HK-2 (cell line): ENCODE measurements around the gene NACC2.
A peak's percentile ranks its signal among the peaks of the same experiment; 100 is the strongest.

ENCODE experiments used
- DNase-seq: peaks from one replicate; pipeline ENCODE4 v3.0.0-alpha.2; 2018; ENCODE audit not compliant: unreplicated experiment

The NACC2 gene

GRCh38 chr9:136129176-136129575, 34.1 kb upstream of the NACC2 start:
- DNase-seq: no peak

GRCh38 chr9:136128436-136128835, 33.3 kb upstream of the NACC2 start:
- DNase-seq: no peak

- no peak for DNase-seq
Measured at GRCh38 chr9:136127313-136127712, 32.2 kb upstream of the NACC2 start.

GRCh38 chr9:136124976-136125692, 30.0 kb upstream of the NACC2 start:
- no peak for DNase-seq

GRCh38 chr9:136122425-136123383, 27.6 kb upstream of the NACC2 start:
- DNase-seq: peak; percentile 72

- no peak for DNase-seq
Measured at GRCh38 chr9:136121801-136122200, 26.7 kb upstream of the NACC2 start.

GRCh38 chr9:136120438-136120844, 25.4 kb upstream of the NACC2 start:
- no peak for DNase-seq

- no peak for DNase-seq
Measured at GRCh38 chr9:136119883-136120393, 24.8 kb upstream of the NACC2 start.

- peak; percentile 79 for DNase-seq
Measured at GRCh38 chr9:136119061-136119882, 24.2 kb upstream of the NACC2 start.

GRCh38 chr9:136118320-136119060, 23.4 kb upstream of the NACC2 start, which contains the start of gene TMEM250:
TSS of gene TMEM250 (minus strand) at chr9:136118875. CDS start at chr9:136116900, 1,975 bp downstream.
- DNase-seq: peak; percentile 97

- no peak for DNase-seq
Measured at GRCh38 chr9:136117916-136118319, 22.8 kb upstream of the NACC2 start.

GRCh38 chr9:136117291-136117915, 22.3 kb upstream of the NACC2 start:
- no peak for DNase-seq

- DNase-seq: no peak
Measured at GRCh38 chr9:136116360-136117098, 21.4 kb upstream of the NACC2 start.

- DNase-seq: no peak
Measured at GRCh38 chr9:136115641-136116359, 20.7 kb upstream of the NACC2 start.

GRCh38 chr9:136115206-136115605, 20.1 kb upstream of the NACC2 start:
- no peak for DNase-seq

GRCh38 chr9:136114610-136115009, 19.5 kb upstream of the NACC2 start:
- DNase-seq: no peak

- DNase-seq: no peak
Measured at GRCh38 chr9:136112541-136112940, 17.5 kb upstream of the NACC2 start.

- no peak for DNase-seq
Measured at GRCh38 chr9:136111910-136112309, 16.8 kb upstream of the NACC2 start.

- DNase-seq: no peak
Measured at GRCh38 chr9:136111190-136111589, 16.1 kb upstream of the NACC2 start.
